A172 (cell line): ENCODE measurements around the gene DMKN. TPM values are rescaled to one million over a fixed set of nuclear protein-coding genes. Genes with fewer than 3 reads are reported as not detected.
"Not testable (repeated sequence)": the region's sequence is repeated elsewhere in the genome, so short reads cannot be mapped to it uniquely, and the experiment has no call there.

Experiments used
- DNase-seq: peaks from one replicate; pipeline ENCODE4 v3.0.0-alpha.2; 2015; ENCODE audit warnings: low spot score
- total RNA-seq: library from RNA; depleted of rRNA; stranded (reverse); fragments of >200 nt; shearing (Covaris generic); gene quantifications from 2 replicates; pipeline ENCODE4 v1.2.3, GENCODE V29; 2014

The DMKN gene
- total RNA-seq, 1 experiment from 2014 or later = 4.4 TPM

- DNase-seq = no peak
Observed at GRCh38 chr19:35497406-35497805, 16.0 kb downstream of the DMKN start.

- DNase-seq = peak; percentile 51
Observed at GRCh38 chr19:35495107-35496064, 18.1 kb downstream of the DMKN start.

GRCh38 chr19:35493971-35494370 is 19.5 kb downstream of the DMKN start:
- no peak for DNase-seq

GRCh38 chr19:35491836-35492360 is 21.6 kb downstream of the DMKN start:
- DNase-seq = no peak

- DNase-seq = no peak
Observed at GRCh38 chr19:35490364-35490763, 23.1 kb downstream of the DMKN start, which contains the start of gene KRTDAP. TSS of gene KRTDAP (minus strand) at chr19:35490464. CDS start at chr19:35490442, 22 bp downstream.

- DNase-seq = no peak
Observed at GRCh38 chr19:35488677-35489076, 24.8 kb downstream of the DMKN start.

- no peak for DNase-seq
Observed at GRCh38 chr19:35487656-35488182, 25.7 kb downstream of the DMKN start.

- no peak for DNase-seq
Observed at GRCh38 chr19:35486268-35486708, 27.2 kb downstream of the DMKN start.

- no peak for DNase-seq
Observed at GRCh38 chr19:35484252-35485036, 29.0 kb downstream of the DMKN start.

- DNase-seq = no peak
Observed at GRCh38 chr19:35483089-35483488, 30.4 kb downstream of the DMKN start.

GRCh38 chr19:35478794-35479677 is 34.4 kb downstream of the DMKN start:
- DNase-seq = no peak

- DNase-seq = peak; percentile 19
Observed at GRCh38 chr19:35476149-35476548, 37.3 kb downstream of the DMKN start.

GRCh38 chr19:35474594-35474993 is 38.9 kb downstream of the DMKN start:
- DNase-seq = not testable (repeated sequence)

- no peak for DNase-seq
Observed at GRCh38 chr19:35474104-35474503, 39.3 kb downstream of the DMKN start.

- no peak for DNase-seq
Observed at GRCh38 chr19:35471946-35472345, 41.5 kb downstream of the DMKN start.

GRCh38 chr19:35471075-35471474 is 42.4 kb downstream of the DMKN start:
- not testable (repeated sequence) for DNase-seq

GRCh38 chr19:35470128-35470527 is 43.3 kb downstream of the DMKN start:
- no peak for DNase-seq

- DNase-seq = peak; percentile 38
Observed at GRCh38 chr19:35468637-35469036, 44.8 kb downstream of the DMKN start.

GRCh38 chr19:35466259-35466658 is 47.2 kb downstream of the DMKN start:
- DNase-seq = no peak

- DNase-seq = not testable (repeated sequence)
Observed at GRCh38 chr19:35462956-35463355, 50.5 kb downstream of the DMKN start.

GRCh38 chr19:35462476-35462953 is 50.9 kb downstream of the DMKN start:
- peak; percentile 49 for DNase-seq
